Fibroblast of skin of left biceps (primary cell): ENCODE measurements around the gene TRPT1.

Experiments used
- DNase-seq, 2 experiments: peaks; one replicate each; pipeline ENCODE4 v3.0.0-alpha.2; 2013; ENCODE audit warnings: low read depth in 2 of 2

The TRPT1 gene

DNA sequence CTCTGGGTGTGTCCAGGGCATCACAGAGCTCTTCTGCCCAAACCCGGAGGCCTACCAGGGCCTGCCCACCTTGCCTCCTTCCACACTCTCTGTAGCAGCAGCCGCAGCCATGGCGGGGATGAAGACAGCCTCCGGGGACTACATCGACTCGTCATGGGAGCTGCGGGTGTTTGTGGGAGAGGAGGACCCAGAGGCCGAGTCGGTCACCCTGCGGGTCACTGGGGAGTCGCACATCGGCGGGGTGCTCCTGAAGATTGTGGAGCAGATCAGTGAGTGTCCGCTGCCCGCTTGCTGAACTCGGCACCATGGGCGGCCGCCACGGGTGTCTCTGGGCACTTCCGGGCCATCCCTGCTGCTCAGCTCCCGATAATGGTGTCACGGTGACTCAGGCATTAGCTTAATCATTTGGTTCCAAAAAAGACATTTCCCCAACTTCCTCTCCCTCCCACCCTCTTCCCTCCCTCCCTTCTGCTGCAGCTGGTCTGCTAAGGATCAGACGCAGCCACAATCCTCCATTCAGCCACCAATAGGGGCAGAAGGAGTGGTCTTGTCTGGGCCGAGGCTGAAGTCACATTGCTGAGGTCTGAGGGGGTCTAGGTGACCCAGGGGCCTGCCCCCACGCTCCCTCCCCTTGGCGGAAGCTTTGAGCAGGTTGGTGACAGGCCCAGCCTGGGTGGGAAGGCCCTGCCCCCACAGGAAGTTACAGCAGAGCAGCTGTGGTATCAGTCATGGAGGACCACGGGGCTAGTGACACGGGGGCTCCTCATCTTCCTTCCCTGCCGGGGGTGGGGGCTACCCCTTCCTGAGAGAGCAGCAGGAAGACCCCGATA is 18.5 kb downstream of the TRPT1 start:
- DNase-seq: peak; percentile 21 to 24

DNA sequence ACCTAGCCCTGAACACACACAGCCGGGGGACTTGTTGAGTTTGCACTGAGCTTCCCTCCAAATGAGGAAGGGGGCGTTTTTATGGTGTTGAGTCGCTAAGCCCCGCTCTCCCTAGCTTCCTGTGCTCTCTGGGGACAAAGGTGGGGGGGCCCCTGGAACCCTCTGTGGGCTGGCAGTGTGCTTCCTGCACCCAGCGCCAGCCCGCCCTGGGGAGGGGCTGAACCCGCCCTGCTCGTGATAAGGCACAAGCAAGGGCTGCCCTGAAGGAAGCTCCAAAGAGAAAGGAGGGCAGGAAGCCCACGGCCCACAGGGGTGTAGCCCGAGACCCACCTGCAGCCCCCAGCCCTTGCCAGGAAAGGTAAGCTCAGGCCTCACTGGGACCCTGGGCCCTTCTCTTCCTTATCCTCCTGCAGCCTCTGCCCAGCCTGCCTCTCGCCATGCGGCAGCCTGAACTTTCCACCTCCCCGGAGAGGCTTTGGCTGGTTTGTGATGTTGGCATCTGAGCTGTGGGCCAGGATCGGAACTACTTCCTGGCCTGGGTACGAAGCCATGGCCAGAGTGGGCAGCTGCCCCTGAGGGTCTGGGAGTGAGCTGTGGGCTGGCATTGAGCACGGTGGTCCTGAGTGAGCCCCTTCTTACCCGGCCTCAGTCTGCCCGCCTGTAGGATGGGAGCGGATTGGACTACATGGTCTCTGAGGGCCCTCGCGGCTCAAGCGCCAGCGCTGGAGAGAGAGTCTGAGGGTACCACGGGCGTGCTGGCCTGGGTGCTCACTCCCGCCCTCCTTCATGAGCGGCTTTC is 19.3 kb downstream of the TRPT1 start, which contains the start of gene FERMT3:
Gene FERMT3 (plus strand): TSS at position 265 of the 799 bp plus-strand sequence. CDS start 644 bp downstream, outside the sequence.
- DNase-seq: no peak

DNA sequence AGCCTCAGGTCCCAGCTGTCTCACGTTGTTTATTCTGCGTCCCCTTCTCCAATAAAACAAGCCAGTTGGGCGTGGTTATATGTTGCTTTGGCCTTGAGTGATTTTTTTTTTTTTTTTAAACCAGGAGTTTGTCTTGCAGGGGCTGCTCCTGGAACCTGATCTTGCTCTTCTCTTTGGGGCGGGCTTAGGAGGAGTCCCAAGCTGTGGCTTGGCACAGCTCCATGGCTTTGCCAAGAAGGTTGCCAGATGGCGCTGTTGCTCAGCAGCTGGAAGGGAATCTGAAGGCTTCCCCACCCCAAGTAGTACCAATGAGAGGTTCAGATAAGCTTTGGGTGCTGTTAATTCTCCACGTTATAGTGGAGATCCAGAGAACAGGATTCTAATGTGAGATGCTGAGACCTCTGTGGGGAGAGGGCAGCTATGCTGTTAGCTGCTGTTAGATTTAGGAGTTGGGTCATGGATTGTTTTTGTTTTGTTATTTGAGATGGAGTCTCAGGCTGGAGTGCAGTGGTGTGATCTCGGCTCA is 21.5 kb downstream of the TRPT1 start:
- peak; percentile 81 to 84 for DNase-seq

DNA sequence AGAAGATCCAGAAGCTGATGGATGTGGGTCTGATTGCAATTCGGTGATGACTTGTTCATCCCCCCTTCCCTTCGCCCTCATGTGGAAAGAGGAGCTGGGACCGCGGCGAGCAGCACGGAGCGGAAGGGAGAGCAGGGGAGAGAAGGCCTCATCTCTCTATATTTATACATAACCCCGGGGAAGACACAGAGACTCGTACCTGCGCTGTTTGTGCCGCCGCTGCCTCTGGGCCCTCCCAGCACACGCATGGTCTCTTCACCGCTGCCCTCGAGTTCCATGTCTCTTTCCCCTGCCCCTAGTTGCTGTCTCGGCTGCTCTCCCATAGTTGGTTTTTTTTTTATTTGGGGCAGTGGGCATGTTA is 21.9 kb downstream of the TRPT1 start:
- DNase-seq: no peak

DNA sequence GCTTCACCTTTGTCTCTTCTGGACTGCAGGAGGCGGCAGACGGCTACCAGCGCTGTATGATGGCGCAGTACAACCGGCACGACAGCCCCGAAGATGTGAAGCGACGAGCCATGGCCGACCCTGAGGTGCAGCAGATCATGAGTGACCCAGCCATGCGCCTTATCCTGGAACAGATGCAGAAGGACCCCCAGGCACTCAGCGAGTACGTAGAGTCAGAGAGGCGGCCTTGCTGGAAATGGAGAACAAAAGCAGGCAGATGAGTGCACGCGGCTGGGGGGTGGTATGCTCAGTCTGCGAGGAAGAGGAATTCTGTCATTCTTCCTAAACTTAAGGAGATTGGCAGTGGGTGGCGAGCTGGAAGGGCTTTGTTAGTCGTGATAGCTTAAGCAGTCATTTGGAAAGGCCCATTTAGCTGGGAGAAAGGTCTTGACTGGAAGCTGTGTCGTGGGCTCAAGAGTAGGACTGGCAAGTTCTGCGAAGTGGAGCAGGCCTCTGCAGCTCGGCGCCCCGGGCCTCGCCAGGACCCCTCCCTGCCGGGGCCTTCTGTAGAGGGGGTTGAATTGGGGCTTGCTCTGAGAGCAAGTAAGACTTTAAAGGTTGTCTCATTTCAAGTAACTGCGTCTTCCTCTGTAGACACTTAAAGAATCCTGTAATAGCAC is 22.4 kb downstream of the TRPT1 start:
- no peak for DNase-seq

GRCh38 chr11:64202992-64203391 is 23.0 kb downstream of the TRPT1 start:
- DNase-seq: no peak

GRCh38 chr11:64201543-64201942 is 24.4 kb downstream of the TRPT1 start:
- DNase-seq: no peak

DNA sequence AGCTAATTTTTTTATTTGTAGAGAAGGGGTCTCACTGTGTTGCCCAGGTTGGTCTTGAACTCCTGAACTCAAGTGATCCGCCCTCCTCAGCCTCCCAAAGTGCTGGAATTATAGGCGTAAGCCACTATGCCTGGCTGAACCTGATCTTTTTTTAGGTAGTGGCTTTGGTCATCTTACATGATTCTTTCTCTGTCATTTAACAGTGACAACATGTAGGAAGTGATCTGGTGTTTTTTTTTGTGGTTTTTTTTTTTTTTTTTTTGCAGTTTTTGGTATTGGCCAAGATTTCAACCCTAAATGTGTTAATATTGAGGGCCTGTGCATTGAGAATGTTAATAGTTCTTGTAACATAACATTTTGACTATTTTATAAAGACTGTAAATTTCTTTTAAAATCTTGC is 27.5 kb downstream of the TRPT1 start:
- no peak for DNase-seq

GRCh38 chr11:64196626-64197025 is 29.4 kb downstream of the TRPT1 start:
- no peak for DNase-seq

DNA sequence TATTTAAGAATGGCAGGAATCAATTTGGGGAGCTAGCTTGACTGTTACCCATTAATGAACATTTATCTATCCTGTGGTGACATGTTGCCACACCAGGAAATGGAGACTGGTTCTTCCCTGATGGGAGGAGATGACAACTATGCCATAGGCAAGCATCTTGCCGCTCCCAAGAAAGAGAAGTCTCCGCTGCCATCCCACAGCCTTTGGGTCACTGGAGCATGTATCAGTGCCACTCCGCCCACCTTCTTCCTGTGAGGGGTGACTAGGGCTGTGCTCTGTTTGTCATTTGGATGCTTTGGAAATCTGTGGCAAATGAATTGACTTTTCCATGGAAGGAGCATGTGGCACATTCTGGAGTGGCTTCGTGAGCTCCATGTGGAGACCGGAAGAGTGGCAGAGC is 33.6 kb downstream of the TRPT1 start:
- DNase-seq: no peak

DNA sequence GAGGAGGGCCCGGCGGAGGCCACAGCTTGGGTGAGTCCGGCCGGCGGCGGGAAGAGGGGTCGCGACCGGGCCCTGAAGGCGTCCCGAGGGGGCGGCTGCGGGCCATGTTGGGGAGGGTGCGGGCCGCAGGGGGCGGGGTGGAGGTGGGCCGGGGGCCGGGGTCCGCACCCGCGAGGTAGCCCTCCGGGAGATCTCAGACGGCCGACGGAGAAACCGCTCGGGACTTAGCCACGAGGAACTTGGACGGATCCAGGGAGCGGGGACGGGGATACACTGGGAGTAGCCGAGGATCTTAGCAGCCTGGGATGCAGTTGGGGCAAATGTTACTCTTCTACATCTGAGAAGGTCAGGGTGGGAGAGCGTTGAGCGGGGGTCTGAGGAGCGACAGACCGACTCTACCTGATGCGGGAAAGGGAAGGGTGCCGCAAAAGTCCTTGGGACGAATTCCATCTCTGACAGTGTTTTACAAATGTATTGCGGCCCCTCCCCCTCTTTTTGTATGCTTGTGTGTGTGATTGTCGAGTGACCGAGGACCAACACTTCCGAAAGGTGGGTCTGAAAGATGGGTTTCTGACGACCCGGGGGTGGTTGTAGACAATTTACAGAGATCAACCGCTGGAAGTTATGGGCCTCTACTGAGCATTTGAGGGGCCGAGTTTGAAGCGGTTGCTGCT is 39.4 kb downstream of the TRPT1 start:
- DNase-seq: no peak

- DNase-seq: peak; percentile 100
Observed at GRCh38 chr11:64185693-64186491, 40.1 kb downstream of the TRPT1 start, which contains the start of gene STIP1. STIP1 (plus strand) TSS chr11:64186171; CDS start chr11:64186262, 91 bp downstream.

DNA sequence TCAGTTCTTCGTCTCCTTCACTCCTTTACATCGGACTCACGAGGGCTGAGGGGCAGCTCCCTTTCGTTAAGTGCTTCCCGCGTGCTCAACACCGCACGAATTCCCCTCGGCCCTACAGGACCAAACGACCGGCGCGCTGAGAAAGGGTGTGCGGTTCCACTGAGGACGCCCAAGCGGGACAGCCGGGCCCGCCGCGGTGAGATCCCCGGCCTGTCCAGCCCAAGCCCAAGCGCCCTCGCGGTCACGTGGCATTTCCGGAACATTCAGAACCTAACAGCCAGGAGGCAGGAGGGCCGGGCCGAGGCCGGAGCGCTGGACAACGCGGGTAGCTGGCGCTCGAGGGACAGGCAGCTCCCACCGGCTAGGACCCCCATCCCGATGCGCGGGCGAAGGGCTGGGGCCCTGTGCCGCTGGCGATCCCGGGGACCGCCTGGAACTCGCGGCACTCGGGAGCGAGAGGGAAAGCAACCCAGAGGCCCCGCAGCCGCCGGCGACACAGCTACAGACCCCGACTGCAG is 40.8 kb downstream of the TRPT1 start:
- DNase-seq: no peak

DNA sequence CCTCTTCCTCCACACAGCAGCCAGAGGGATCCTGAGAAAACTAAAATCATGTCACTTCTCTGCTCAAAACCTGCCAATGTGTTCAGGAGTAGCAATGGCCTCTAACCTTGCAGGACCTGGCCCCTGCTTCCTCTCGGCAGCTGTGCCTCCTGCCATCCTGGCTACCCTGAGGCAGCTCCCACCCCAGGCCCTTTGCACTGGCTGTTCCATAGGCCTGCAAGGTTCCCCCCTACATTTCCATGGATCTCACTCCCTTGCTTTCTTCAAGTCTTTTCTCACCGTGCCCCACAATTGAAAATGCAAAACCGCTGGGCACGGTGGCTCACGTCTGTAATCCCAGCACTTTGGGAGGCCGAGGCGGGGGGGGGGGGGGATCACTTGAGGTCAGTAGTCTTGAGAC is 42.1 kb downstream of the TRPT1 start:
- no peak for DNase-seq

- peak; percentile 54 to 59 for DNase-seq
Observed at GRCh38 chr11:64181506-64182411, 44.2 kb downstream of the TRPT1 start.

- no peak for DNase-seq
Observed at GRCh38 chr11:64180891-64181290, 45.1 kb downstream of the TRPT1 start.

- no peak for DNase-seq
Observed at GRCh38 chr11:64178951-64179639, 46.9 kb downstream of the TRPT1 start.

DNA sequence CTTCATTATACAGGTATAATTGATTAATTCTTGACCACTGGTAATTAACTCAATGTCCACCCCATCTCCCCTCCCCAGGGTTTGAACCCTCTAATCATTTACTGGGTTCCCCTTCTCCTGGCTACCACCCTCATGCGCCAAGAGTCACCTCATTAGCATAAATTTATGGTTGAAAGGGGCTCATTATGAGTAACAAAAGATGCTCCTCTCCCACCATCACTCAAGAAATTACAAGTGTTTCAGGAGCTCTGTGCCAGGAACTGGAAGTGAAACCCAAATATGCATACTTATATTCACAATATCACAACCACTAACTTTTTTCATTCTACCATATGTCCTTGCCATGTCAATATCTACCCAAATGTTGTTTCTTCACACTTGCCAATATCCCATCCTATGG is 47.8 kb downstream of the TRPT1 start:
- no peak for DNase-seq

- DNase-seq: no peak
Observed at GRCh38 chr11:64176751-64177150, 49.2 kb downstream of the TRPT1 start.
